Fibroblast of villous mesenchyme (primary cell): ENCODE measurements around the gene DHRS4. TPM values are rescaled to one million over a fixed set of nuclear protein-coding genes. Genes with fewer than 3 reads are reported as not detected.
A peak's percentile ranks its signal among the peaks of the same experiment; 100 is the strongest.
"Not testable (repeated sequence)": the region's sequence is repeated elsewhere in the genome, so short reads cannot be mapped to it uniquely, and the experiment has no call there.

Experiments used
- DNase-seq: peaks from one replicate; pipeline ENCODE4 v3.0.0-alpha.2; 2010; ENCODE audit warnings: low read depth
- H3K4me3 ChIP-seq: 2 replicates; pipeline ENCODE4 v1.5.1; 2011; ENCODE audit warnings: low read depth, mild to moderate bottlenecking, low read length
- total RNA-seq: library from RNA; depleted of rRNA; stranded (reverse); fragments of >200 nt; gene quantifications from 2 replicates; pipeline ENCODE4 v1.2.3, GENCODE V29; 2012
- TF ChIP-seq, protein P1 (sequence below): IDR thresholded peaks from 2 replicates; pipeline ENCODE4 v1.5.1; 2012; ENCODE audit warnings: low read depth, mild to moderate bottlenecking, low read length; ENCODE audit not compliant: insufficient read depth

The DHRS4 gene
- total RNA-seq, 1 donor: 39.7 TPM

DNA sequence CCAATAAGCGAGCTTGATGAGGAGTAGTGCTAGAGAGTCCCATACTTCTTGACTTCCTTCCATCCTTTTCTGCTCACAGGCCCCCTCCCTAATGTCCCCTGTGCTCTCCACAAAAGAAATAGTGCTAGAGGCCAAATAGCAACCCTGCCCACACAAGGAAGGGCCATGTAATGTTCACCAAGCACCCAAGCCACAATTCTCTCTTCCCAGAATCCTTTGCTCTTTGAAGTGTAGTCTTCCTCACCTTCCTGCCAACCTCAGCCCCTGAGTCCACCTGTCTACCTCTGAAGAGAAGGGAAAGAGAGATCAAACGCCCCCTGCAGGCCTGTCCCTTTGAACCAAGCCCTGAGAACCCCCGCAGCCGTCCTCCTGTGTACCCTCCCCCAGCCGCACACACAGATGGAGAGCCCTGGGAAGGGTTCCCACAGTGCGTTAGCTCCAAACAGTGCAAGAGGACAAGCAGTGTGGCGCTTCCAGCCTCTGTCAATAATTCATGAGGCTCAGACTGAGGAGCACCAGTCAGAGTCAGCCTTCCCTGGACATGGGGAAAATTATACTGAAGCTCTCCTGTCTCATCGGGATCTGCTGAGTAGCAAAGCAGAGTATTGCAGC lies 1.9 kb upstream of the DHRS4 start:
- no peak overlapping the region for H3K4me3 ChIP-seq
- no peak for DNase-seq
- TF ChIP-seq, protein P1, sequence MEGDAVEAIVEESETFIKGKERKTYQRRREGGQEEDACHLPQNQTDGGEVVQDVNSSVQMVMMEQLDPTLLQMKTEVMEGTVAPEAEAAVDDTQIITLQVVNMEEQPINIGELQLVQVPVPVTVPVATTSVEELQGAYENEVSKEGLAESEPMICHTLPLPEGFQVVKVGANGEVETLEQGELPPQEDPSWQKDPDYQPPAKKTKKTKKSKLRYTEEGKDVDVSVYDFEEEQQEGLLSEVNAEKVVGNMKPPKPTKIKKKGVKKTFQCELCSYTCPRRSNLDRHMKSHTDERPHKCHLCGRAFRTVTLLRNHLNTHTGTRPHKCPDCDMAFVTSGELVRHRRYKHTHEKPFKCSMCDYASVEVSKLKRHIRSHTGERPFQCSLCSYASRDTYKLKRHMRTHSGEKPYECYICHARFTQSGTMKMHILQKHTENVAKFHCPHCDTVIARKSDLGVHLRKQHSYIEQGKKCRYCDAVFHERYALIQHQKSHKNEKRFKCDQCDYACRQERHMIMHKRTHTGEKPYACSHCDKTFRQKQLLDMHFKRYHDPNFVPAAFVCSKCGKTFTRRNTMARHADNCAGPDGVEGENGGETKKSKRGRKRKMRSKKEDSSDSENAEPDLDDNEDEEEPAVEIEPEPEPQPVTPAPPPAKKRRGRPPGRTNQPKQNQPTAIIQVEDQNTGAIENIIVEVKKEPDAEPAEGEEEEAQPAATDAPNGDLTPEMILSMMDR: no peak

DNA sequence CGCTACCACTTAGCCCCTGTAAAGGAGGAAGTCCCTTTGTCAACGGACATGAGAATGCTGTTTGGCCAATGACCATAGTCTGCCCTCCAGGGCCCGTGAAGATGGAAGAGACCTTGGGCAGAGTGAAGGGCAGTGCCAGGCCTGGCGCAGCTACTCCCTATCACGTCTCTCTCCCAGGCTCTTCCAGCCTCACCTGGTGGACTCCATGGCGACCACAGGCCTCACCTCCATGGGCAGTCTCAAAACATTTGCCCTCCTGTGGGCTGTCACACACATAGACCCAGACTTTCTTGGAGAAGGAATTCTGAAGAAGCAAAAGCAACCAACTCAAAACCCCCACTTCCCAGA lies 480 bp upstream of the DHRS4 start:
- H3K4me3 ChIP-seq: peak overlapping the region; percentile 90
- DNase-seq: not testable (repeated sequence)

DNA sequence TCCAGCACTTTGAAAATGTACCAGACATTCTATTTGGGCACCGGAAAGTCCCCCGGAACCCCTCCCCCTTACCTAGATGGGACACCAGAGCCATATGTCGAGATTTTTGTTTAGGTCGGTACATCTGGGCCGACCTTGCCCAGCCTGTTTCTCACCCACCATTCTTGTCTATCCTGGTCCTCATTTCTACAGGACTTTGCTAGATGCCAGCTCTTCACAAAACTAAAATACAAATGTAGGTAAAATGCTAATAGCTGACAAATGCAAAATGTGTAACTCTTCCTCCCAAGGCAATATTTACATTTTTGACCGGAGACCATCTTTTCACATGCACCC lies 677 bp downstream of the DHRS4 start:
- H3K4me3 ChIP-seq: peak overlapping the region; percentile 90

DNA sequence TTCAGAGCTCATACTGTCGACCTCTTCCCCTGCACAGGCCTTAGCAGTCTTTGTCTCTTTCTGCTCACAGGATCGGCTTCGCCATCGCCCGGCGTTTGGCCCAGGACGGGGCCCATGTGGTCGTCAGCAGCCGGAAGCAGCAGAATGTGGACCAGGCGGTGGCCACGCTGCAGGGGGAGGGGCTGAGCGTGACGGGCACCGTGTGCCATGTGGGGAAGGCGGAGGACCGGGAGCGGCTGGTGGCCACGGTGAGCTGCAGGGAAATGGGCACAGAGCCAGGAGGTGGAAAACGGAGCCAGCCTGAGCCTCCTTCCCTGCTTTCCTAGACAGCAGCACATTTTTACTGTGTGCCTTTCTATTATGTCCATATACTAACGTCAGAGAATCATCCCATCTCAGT lies 1.4 kb downstream of the DHRS4 start:
- not testable (repeated sequence) for DNase-seq, H3K4me3 ChIP-seq

More for the DNA sequence above, 677 bp downstream of the DHRS4 start:
- not testable (repeated sequence) for DNase-seq

DNA sequence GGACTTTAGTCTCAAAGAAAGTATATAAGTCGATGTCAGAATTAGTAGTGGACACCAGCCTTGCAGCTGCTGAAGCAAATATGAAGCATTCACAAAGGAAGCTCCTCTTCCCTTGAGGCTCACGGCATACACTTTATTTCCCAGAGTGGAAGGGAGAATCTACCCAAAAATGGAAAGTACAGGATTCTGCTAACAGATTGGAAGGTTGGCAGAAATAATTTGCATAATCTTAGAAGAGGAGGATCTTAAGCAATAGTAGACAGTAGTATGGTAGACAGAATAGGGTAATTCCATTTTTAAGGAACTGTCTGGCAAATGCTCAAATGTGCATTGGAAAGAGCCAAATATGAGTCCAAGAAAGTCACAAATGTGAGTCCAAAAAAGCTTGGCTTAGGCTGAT lies 2.2 kb downstream of the DHRS4 start:
- not testable (repeated sequence) for DNase-seq, H3K4me3 ChIP-seq

DNA sequence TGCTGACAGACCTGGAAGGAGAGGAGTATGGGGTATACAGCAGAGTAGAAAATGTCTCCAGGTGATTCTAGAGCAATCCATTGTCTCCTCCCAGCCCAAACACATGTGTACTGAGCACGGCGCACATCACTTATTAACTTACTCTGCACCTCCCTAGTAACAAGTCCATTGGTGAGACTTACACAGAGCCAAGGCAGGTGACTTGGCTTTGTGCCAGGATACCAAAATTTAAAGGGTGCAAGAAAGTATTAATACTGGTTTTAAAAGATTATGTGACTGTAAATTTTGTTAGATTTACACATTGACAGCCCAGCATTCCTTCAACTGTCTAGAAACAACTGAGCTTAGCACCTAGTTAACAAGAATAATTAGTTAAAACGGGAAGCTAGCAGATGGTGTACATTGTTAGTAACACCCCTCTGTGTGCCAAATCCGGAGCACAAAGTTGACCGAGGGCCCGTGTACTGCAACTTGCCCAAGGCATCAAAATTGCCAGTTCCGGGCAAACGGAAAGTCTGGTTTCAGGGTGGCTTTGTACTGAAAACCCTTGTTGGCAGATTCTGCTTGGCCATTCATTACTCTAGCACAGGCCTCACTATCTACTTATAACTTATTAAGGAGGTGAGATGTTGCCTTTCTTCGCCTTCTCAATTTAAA lies 4.5 kb downstream of the DHRS4 start:
- not testable (repeated sequence) for DNase-seq, H3K4me3 ChIP-seq

DNA sequence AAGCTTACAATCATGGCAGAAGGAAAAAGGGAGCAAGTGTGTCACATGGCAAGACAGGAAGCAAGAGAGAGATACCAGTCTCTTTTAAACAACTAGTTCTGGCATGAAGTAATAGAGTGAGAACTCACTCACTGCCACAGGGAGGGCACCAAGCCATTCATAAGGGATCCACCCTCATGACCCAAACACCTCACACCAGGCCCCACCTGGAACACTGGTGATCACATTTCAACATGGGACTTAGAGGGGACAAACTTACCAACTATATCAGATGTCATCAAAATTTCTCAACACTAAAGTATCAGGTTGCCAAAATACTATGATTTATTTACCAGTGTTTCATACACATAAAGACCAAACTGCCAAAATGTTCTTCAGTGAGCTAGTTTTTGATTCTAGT lies 7.3 kb downstream of the DHRS4 start:
- DNase-seq: not testable (repeated sequence)

DNA sequence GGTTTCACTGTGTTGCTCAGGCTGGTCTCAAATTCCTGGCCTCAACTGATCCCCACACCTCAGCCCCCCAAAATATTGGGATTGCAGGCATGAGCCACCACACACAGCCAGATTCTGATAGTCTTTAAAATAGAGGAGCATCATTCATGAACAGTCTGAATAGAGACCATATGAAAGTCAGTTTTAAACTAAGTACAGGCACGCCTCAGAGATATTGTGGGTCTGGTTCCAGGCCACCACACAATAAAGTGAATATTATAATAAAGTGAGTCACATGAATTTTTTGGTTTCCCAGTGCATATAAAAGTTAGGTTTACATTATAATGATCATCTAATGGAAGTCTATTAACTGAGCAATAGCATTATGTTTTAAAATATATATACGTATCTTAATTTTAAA lies 8.1 kb downstream of the DHRS4 start:
- not testable (repeated sequence) for DNase-seq, H3K4me3 ChIP-seq

More for the DNA sequence above, 7.3 kb downstream of the DHRS4 start:
- H3K4me3 ChIP-seq: not testable (repeated sequence)

DNA sequence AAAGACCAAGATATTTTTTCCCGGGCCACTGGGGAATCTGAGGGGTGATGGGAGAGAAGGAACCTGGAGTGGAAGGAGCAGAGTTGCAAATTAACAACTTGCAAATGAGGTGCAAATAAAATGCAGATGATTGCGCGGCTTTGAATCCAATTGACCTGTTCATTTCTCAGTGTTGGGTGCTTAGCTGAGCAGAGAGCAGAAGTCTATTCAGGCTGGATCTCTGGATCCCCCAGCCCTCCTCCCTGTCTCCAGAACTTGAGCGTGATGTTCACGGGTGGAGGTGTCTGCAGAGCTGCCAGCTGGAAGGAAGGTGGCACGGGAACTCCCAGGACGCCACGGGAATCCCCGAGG lies 15.5 kb downstream of the DHRS4 start:
- not testable (repeated sequence) for H3K4me3 ChIP-seq, DNase-seq

DNA sequence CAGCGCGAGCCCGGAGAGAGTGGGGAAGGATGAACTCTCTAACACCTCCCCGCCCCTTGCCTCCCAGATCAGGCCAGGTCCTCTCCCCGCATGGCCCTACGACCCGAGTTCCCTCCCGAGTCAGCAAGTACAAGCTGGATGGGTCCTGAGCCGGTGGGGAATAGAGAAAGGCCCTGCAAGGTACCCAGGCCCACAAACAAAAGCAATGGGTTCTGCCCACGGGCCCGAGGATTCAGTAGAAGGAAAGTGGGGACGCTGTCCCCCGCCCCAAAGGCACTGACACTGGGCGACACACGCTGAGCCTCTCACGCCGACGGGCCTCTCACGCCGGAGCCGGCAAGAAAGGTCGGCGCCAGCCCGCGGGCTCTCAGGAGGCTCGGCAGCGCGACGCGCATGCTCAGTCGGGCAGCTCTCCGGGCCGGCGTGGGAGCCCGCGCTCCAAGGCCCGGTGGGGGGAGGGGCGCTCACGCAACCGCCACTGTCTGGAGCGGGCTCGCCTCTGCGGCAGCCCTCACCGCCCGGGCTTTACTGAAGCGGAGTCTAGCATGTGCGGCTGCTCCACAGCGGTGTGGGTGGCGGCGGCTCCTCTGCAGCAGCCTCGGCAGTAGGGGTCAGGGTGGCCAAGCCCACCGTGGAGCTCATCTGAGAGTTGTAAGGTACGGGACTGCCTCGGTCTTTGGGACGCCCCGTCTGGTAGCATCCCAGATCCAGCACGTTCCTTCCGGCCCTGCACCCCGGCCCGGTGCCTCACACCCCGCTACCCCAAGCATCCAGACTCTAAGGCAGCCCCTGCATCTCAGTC lies 16.1 kb downstream of the DHRS4 start:
- not testable (repeated sequence) for DNase-seq
- peak overlapping the region; percentile 45 for H3K4me3 ChIP-seq

DNA sequence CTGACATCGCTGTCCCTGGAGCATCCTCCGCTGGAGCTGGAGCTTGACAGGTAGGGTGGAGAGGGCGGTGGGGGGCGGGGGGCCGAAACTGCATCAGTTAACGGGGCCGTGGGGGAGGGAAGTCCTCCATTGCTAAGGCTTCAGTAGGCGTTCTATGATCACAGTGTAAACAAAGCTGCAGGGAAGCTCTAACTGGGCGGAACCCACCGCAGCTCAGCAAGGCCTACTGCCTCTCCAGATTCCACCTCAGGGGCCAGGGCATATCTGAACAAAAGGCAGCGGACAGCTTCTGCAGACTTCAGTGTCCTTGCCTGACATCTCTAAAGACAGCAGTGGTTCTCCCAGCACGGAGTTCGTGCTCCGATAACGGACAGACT lies 16.7 kb downstream of the DHRS4 start:
- H3K4me3 ChIP-seq, DNase-seq: not testable (repeated sequence)

DNA sequence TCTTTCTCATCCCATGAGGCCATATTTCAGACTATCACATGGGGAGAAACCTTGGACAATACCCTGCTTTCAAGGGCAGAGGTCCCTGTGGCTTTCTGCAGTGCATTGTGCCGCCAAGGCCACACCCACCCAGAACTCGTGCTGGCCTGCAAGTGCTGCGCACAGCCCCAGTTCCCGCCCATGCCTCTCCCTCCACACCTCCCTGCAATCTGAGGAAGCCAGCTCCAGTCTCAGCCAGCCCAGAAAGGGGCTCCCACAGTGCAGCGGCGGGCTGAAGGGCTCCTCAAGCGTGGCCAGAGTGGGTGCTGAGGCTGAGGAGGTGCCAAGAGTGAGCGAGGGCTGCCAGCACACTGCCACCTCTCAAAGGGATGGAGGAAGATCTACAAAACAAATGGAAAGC lies 19.6 kb downstream of the DHRS4 start:
- not testable (repeated sequence) for DNase-seq

DNA sequence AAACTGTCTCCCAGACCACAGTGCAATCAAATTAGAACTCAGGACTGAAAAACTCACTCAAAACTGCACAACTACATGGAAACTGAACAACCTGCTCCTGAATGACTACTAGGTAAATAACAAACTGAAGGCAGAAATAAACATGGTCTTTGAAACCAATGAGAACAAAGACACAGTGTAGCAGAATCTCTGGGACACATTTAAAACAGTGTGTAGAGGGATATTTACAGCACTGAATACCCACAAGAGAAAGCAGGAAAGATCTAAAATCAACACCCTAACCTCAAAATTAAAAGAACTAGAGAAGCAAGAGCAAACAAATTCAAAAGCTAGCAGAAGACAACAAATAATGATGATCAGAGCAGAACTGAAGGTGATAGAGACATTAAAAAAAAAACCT lies 20.5 kb downstream of the DHRS4 start:
- not testable (repeated sequence) for DNase-seq, H3K4me3 ChIP-seq

More for the DNA sequence above, 19.6 kb downstream of the DHRS4 start:
- H3K4me3 ChIP-seq: not testable (repeated sequence)
